Stimulated activated CD4-positive, alpha-beta T cell treated with anti-CD3 and anti-CD28 coated beads, Interleukin-1b, Interleukin-23, amount 100 ng/mL, for 24 hours (primary cell): ENCODE results near the gene TMEM95.

Experiments used
- DNase-seq, 4 experiments: peaks; one replicate each; pipeline ENCODE4 v3.0.0-alpha.2; 2020; ENCODE audit warnings: low read depth in 4 of 4, low spot score in 1 of 4

Gene TMEM95, protein sequence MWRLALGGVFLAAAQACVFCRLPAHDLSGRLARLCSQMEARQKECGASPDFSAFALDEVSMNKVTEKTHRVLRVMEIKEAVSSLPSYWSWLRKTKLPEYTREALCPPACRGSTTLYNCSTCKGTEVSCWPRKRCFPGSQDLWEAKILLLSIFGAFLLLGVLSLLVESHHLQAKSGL

DNA sequence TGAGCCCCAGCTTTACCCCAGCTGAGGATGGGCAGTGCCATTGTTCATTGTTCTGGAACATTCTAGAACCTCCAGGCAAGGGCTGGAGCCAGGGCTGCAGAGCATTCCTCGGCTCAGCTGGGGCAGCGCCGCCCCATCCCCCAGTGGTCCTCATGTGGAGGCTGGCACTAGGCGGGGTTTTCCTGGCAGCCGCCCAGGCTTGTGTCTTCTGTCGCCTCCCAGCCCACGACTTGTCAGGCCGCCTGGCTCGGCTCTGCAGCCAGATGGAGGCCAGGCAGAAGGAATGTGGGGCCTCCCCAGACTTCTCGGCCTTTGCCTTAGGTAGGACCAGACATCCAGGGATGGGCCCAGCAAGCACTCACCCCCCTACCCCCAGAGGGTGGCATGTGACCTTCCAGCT, at the start of gene TMEM95:
TSS of gene TMEM95 (plus strand) at position 104 of the 400 bp plus-strand sequence. CDS start at position 153, 49 bp downstream.
- no peak for DNase-seq

DNA sequence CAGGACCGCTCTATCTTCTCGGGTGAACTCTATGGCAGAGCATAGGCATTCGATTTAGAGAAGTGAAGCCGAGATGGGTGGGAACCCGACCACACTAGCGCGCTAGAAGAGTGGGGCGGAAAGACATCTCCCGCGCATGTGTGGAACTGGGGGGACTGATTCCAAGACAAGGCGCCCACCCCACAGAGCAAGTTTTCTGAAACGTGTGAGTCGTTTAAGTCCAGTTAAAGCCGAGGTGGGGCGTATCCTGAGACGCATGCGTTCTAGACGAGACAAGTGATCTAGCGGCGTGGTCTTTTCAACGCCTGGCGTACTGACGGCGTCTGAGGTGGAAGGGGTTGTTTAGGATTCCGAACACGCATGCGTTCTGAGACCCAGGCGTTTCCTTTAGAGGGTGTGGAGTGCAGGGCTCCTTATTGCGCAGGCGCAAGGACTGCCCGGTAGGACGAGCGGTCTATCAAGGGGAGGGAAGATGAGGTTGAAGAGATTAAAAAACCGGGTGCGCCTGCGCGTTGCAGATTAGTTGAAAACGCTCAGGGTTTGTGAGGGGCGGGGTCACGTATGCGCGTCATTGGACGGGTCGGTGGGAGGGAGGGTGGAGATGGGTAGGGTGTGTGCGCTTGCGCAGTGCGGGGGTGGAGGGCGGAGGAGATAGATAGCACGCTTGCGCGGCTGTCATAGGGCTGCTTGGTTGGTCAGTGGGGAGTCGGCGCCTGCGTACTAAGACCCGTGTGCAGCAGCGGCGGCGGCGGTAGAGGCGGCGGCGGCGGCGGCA, 47.9 kb upstream of the TMEM95 start, which contains the start of gene EIF5A:
TSS of gene EIF5A (plus strand) at position 718 of the 775 bp plus-strand sequence. CDS start 2,008 bp downstream, outside the sequence.
- peak; percentile 100 for DNase-seq

DNA sequence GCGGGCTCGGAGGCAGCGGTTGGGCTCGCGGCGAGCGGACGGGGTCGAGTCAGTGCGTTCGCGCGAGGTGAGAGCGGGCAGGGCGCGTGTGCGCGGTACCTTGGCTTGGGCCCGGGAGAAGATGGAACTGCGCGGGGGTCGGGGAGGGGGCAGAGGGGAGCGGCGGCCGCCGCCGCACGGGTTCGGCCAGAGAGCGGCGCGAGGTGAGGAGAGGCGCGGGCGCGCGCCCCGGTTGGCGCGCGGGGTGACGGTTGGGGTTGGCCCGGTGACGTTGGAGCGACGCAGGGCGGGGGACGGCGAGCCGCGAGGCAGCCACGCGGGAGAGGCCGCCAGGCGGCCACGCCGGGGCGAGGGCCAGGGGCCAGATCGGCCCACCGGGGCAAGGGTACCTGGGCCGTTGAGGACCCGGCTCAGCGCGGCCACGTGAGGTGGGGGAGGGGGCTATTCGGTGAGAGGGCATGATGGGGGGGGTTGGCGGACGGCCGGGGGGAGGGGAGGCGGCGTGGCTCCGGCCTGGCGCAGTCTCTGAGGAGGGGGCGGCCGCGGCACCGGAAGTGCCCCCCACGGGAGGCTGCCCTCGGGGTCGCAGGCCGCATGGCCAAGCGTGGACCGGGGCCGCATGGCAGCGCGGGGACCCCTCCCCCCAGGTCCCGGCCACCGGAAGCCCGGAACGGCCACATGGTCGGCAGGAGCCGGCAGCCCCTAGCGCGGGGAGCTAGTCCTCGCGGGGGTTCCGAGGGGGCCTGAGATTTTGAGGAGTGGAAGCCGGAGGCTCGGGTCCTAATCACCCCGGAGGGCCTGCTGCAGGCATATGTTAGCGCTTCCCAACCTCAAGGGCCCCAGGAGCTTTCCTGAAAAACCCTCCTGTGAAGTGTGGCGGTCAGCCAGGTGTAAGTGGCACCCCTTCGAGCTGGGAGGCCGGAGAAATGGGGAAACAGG, 47.0 kb upstream of the TMEM95 start:
- DNase-seq = peak in 2 of 4 experiments; percentile 25 to 28

DNA sequence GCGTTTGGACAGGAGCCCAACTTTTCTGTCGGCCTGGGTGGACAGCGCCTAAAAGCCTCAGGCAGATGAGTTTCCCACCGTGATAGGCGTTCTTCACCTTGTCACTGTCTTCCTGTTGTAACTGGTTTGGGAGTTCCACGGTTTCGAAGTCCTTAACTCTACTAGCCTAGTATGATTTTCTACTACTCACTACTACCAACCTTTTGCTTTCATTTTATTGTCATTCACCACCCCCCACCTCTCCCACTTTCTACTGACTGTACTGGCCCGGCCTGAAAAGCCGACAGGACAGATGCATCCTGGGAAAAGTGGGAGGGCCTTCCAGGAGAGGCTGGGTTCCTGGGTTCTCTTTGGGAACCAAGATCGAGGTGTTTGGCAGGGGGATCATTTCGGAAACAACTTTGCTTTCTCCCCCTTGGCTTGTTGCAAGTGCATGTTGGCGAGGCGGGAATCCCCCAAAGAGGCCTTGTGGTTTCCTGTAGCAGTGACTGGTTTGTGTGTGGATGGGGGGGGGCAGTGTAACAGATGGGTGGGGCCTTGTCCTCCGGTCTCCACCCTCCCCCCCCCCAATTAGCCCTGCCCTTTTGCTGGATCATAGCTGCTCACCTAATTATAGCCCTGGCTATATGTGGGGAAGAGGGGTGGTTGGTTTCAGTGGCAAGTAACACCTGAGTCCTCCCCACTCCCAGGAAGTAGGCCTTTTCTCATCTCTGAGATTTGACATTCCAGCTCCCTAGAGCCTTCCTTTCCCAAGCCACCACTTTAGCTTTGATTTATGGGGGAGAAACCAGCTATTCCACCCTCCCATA, 46.1 kb upstream of the TMEM95 start:
- DNase-seq = peak in 3 of 4 experiments; percentile 53 to 79 (median 75)

DNA sequence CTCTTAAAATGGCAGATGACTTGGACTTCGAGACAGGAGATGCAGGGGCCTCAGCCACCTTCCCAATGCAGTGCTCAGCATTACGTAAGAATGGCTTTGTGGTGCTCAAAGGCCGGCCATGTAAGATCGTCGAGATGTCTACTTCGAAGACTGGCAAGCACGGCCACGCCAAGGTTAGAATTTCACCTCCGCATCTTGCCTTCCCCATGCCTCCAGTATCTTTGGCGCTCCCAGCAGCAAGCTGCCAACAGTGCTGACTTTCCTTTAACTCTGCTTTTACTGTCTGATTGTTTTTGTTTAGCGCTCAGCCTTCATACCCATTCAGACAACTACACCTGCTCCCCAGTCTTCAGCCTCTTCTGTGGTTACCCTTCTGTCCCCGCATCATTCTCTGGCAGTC, 45.3 kb upstream of the TMEM95 start:
- no peak for DNase-seq

DNA sequence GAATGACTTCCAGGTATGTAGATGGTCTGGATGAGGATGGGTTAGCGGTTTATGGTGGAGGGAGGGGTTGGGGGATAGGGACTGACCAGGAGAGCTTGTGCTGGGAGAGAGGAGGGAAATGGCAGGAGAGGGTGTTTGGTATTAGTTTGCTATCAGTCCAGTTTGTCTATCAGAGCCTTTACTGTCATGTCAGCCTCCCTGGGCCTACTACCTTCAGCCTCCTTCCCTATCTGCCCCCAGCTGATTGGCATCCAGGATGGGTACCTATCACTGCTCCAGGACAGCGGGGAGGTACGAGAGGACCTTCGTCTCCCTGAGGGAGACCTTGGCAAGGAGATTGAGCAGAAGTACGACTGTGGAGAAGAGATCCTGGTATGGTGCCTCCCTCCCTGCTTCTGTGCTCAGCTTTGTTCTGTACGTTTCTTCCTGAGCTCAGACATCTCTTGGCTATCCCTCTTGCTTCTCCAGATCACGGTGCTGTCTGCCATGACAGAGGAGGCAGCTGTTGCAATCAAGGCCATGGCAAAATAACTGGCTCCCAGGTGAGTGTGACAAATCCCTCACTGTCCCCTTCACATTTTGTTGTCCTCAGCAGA, 43.7 kb upstream of the TMEM95 start:
- no peak for DNase-seq

DNA sequence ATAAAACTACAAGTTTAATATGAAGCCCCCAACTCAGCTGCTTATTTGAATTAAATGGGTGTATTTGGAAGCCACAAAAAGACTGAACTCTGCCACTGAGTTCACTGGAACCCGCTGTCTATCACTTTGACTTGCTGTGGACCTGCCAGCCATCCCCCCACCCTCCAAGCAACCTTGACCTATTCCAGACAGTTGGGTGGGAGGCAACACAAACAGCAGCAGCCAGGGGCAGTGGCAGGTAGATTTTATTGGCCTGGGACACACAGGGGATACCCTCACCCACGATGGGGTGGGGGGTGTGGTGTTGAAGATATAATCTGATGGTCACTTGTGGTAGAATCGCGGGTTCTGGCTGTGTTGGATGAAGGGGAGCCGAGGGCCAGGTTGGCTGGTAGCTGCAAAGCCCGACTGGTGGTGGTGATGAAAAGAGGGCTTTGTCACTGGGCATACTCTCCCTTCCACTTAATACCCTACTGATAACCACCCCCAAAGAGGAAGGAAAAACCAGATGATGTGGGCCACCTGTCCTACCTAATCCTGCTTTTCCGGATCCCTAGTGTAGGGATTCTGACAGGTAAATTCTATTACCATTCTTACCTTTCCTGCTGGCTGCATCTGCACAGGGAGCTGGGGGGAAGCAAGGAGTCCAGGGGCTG, 42.4 kb upstream of the TMEM95 start:
- no peak for DNase-seq

DNA sequence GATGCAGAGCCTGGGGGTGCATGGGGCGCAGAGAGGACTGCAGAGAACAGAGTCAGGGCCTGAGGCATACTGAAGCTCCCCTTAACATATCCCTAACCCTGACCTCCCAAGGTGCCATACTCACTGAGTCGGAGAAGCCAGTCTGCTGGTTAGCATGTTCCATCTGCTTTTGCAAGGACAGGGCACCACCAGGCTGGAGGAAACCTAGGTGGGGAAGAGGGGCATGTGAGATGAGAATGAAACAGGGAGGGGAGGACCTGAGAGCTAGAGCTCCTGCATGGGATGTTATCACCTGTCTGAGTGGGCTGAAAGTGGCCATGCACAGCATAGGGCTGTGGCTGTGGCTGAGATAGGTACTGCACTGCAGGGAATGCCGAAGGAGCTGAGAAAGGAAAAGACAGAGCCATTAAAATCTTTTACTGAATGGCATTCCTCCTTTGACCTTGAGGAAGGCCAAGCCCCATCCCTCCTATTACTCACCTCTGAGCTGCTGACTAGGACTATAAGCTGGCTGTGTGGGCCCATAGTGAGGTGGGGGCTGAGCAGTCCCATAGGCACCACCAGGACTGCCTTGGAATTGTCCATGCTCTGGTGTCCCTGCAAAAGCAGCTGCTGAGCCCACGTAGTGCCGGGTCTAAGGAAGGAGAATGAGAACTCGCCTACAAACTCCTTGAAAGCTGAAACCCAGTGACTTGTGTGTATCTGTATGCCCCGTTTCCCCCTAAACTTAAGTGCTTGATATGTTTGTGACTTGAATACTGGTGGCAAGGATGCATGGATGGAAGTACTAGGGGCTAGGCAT, 41.7 kb upstream of the TMEM95 start:
- DNase-seq = no peak

DNA sequence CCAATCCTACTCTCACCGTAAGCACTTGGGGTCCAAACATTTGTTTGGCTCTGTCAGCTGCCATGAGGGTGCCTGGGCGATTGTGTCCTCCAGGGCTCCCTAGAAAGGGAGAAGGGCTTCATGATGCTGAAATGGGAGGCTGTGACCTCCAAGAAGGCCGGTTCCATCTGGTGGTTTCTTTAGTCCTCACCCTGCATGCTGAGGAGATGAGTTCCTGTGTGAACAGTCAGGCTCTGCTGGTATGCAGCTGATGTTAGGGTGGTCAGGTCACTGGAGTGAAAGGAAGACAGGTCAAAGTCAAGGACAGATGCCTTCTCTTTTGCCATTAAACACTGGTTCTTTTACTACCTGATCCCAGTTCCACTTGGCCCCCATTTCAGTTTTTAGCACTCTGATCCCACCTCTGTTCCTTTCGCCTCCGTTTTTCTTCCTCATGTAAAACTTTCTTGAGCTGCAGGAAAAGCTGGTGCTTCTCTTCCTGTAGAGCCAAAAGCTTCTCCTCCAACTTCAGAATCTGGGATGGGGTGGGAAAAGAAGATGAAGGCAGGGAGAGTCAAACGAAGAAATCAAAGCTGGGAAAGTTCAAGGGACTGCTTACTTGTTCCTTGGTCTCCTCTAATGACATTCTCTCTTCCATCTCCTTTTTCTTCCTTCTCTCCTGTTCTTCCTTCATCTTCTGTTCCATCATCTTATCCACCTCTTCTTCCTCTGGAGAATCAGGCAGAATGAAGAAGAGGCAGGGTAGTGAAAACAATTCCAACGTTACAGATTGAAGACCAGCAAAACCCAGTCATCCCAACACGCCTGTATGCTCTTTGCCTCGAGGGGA, 40.9 kb upstream of the TMEM95 start:
- DNase-seq = no peak

DNA sequence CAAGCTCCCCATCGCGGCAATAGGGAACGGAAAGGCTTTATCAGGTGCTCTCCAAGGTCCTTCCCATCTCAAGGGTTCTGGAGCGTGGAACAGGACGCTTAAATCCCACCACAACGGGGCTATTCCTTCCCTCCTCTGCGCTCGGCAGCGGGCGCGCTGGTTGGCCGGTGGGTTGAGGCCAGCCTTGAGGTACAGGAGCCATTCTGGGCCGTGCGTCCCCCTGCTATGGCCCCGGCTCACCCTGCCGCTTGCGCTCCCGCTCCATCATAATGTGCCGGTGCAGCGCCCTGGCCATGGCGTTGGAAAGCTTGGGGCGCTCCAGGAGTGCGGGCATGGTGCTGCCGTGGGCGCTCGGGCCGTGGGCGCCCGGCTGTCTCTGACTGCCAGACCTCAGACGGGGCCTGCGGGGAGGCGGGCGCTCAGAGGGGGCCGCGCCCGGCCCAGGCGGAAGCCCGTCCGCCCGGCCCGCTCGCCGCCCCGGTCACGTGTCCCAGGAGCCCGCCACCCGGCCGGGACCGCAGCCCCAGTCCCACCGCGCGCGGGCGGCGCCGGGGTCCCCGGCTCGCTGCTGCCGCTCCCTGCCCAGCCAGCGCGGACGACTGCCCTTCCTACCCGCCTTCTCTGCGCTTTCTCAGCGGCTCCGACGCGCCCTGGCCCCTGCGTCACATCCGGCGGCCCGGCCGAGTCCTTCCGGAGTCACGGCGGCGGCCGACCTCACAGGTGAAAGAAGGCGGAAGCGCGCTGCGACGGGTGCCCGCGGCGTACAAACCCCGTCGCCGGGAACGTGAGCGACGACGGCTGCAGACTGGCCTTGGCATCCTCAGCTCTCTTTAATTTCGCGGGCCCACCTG, 40.0 kb upstream of the TMEM95 start, which contains the start of gene GPS2:
TSS of gene GPS2 (minus strand) at position 642 of the 851 bp plus-strand sequence. CDS start at position 334, 308 bp downstream.
- DNase-seq = peak; percentile 83 to 94 (median 91)

DNA sequence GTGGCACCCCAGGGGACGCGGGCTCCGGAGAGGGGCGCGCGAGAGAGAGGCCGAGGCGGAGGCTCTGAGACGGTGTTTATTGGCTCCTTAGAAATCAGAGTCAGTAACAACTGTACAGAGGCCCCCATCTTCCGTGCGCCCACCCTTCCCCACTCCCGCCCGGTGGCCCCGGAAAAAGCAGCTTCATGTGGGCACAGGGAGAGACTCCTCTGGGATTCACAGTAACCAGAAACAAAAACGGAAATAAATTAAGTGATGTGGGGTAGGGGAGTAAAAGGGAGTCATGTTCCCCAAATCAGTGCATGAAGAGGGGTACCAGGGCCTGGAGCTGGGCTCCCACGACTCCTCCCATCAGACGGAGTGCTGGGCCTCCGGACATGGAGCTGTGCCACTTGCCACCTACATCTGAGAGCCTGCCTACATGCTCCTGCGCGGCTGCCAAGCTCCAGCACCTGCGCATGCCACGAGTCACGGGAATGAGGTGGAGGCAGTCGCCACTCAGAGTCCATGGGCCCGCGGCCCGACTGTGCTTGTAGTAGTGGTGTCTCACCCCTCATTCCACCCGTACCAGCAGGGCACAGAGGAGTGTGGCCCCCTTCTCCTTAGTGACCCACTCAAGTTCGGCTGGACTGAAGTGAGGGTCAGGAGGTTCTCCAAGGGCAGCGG, 39.3 kb upstream of the TMEM95 start:
- DNase-seq = no peak

DNA sequence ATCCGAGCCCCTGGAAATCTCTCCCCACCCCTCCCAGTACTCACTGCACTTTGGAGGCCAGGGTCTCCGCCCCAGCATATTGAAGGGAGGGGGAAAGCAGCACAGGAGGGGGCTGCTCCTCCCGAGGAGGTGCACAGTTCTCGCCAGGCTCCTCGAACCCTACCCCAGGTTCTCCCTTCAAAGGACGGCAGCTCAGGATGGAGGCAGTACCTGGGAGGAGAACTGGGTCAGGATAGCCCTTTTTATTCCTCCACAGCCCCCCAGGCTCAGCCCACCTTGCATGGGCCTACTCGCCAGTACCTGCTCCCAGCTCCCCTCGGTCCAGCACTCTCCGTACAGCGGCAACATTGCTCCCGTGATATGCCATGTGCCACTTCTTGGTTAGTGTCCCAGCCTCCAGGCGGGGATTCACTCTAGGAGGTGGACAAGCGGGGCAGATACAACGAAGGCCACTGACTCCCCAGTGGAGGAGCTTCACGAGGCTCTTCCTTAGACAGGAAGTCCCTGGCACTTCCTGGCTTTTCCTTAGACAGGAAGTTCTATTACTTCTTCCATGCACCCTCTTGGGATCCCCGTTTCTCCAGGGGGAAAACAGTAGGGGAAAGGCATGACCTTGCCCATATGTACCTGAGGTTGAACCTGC, 37.7 kb upstream of the TMEM95 start:
- no peak for DNase-seq

DNA sequence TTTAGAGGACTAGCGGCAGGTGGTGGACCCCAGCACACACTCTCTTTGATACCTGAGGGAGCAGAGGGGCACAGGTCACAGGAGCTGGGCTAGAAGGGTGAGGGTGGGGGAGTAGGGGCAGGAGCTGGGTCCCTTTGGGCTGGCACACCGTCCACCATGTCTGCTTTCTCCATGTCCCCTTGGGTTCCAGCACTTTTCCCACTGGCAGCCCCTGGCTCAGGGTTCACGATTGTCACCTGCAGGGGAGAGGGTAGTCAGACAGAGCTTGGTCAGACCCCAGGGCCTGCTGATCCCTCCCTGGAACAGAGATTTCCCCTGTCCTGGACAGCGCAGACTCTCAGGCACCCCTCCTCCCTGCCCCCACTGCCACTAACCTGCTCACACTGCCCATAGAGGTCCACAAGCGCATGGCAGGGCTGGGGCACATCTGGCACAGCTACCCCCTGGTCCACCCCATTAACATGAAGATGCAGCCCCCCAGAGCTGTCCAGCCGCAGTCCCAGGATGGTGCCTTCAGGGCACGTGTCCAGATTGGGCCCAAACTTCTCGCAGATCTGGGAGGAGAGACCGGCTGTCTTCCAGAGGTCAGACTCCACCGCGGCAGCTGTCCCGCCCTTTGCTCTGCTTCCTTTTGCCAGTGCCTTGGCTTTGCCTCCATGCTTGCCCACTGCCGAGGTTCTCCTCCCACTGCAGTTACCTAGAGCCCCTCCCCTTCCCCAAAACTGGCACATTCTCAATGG, 36.7 kb upstream of the TMEM95 start:
- DNase-seq = no peak

DNA sequence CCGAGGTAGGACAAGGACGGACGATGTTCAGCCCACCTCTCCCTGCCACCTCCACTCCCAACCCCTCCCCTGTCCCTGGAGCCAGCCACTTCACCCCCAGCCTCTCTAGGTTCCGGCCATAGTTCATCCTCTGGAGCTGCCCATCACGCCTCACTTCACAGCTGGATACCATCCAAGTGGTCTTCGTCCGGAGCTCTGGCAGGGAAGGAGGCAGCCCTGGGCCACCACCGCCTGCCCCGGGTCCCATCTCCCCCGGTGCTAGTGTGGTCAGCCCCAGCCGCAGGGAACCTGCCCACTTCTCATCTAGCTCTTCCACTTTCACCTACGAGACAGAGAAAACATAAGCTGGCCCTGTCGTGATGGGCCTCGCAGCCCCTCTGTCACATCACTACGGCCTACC, 33.5 kb upstream of the TMEM95 start:
- no peak for DNase-seq

DNA sequence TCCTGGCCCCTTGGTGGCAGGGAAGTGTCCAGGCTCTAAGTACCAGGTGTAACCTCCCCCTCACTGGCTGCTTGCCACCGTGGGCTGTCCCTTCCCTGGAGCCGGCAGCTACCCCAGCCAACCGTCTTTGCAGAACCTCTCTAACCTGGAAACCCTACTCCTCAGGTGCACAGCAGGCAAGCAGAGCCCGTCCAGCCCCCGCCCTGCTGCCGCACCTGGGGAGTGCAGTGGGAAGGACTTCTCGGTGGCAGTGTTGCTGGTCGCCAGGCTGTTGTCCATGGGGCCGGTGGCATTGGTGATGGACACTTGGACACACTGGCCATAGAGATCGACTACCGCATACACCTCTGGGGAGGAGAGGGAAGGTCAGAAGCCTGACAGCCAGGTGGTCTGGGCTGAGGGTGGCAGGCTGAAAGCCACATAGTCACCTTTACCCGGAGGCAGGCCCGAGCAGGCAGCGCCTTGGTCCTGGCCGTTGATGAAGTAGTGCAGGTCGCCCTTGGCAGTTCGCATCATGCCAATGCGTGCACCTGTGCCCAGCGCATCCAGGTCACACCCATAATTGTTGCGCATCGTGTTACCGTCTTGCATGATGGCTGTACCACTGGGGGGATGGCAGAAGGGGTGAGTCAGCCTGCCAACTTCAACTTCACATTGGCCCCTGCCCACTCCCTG, 32.3 kb upstream of the TMEM95 start:
- DNase-seq = no peak
